ENCODE results near the gene TSC22D4.

DNA sequence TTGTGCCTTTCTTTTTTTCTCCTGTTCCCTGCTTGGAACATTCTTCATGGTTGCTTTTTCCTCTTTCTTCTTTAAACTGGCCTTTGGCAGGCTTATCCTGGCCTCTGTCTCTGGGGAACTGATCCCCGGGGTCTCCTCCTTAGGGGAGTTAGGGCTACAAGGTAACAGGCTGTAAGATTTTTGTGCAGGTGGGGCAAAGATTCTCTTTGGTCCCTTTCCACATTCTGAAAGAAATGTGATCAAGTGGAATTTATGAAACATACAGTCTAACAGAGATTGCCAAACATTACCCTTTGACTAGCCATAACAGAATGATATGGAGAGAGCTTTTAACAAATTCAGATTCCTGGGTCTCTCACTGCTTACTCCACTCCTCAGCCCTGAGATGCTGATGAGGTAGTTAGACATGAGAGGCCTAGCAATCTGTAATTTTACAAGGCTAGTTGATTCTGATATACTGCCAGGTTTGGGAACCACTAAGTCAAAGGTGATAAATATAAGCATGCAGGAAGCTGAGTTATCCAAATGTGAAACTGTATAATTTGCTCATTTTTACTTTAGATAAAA, 59.3 kb downstream of the TSC22D4 start:
- TF ChIP-seq, protein P1, sequence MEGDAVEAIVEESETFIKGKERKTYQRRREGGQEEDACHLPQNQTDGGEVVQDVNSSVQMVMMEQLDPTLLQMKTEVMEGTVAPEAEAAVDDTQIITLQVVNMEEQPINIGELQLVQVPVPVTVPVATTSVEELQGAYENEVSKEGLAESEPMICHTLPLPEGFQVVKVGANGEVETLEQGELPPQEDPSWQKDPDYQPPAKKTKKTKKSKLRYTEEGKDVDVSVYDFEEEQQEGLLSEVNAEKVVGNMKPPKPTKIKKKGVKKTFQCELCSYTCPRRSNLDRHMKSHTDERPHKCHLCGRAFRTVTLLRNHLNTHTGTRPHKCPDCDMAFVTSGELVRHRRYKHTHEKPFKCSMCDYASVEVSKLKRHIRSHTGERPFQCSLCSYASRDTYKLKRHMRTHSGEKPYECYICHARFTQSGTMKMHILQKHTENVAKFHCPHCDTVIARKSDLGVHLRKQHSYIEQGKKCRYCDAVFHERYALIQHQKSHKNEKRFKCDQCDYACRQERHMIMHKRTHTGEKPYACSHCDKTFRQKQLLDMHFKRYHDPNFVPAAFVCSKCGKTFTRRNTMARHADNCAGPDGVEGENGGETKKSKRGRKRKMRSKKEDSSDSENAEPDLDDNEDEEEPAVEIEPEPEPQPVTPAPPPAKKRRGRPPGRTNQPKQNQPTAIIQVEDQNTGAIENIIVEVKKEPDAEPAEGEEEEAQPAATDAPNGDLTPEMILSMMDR (IDR thresholded peaks at IDR 0.05; ENCODE audit: poor library complexity, severe bottlenecking), result no peak
- TF ChIP-seq MXI1 (conservative IDR thresholded peaks at IDR 0.05; ENCODE audit: poor library complexity, severe bottlenecking) (no peak), POLR2AphosphoS5 (IDR thresholded peaks at IDR 0.05) (no peak), EP300 (conservative IDR thresholded peaks at IDR 0.05; ENCODE audit: poor library complexity, severe bottlenecking) (no peak)
